Spinal cord (tissue), 10 donors: ENCODE data around the gene SNCAIP. TPM values are rescaled to one million over a fixed set of nuclear protein-coding genes. Genes with fewer than 3 reads are reported as not detected.
A peak's percentile ranks its signal among the peaks of the same experiment; 100 is the strongest.

Experiments
- DNase-seq, 6 donors: peaks; one replicate each; pipeline versions ENCODE4 v3.0.0 to v3.0.0-alpha.2; 2013 to 2015; ENCODE audit warnings: low spot score in 6 of 6, low read depth in 4 of 6
- H3K27ac ChIP-seq: one replicate; pipeline ENCODE4 v1.5.1; 2013; ENCODE audit warnings: low read depth, low read length, control low read depth
- H3K27me3 ChIP-seq: one replicate; pipeline ENCODE4 v1.6.1; 2013; ENCODE audit warnings: low read length; ENCODE audit not compliant: control insufficient read depth, insufficient read depth
- H3K36me3 ChIP-seq: one replicate; pipeline ENCODE4 v1.6.1; 2013; ENCODE audit warnings: low read length; ENCODE audit not compliant: control insufficient read depth, insufficient read depth
- H3K4me1 ChIP-seq: one replicate; pipeline ENCODE4 v1.6.1; 2013; ENCODE audit warnings: low read length; ENCODE audit not compliant: control insufficient read depth, insufficient read depth
- H3K4me3 ChIP-seq: one replicate; pipeline ENCODE4 v1.5.1; 2013; ENCODE audit warnings: low read depth, low read length, control low read depth
- H3K9me3 ChIP-seq: one replicate; pipeline ENCODE4 v1.6.1; 2013; ENCODE audit warnings: low read length; ENCODE audit not compliant: control insufficient read depth, insufficient read depth
- WGBS: methylation state at CpG from one replicate; pipeline ENCODE4 v1.1.5; 2013; ENCODE audit warnings: missing lambda C conversion rate; ENCODE audit not compliant: insufficient coverage; 5-methylcytosine and 5-hydroxymethylcytosine counted together
- polyA plus RNA-seq, 2 donors: library from polyadenylated mRNA; unstranded; fragments of 120-200 nt; gene quantifications; one replicate each; pipeline ENCODE4 v1.2.1, GENCODE V29; 2013; ENCODE audit not compliant: insufficient read length in 2 of 2
- total RNA-seq, 2 donors: library from RNA; depleted of rRNA in 1 of 2; stranded (reverse); fragments of 120-200 nt in 1 of 2; fragments of >200 nt in 1 of 2; gene quantifications; one replicate each; pipeline versions ENCODE4 v1.2.3 to v1.2.4, GENCODE V29; 2013 to 2014
- donor health status: healthy.

The SNCAIP gene
- total and polyA plus RNA-seq, 4 donors = 33.4 to 69.2 (median 39.2) TPM

DNA sequence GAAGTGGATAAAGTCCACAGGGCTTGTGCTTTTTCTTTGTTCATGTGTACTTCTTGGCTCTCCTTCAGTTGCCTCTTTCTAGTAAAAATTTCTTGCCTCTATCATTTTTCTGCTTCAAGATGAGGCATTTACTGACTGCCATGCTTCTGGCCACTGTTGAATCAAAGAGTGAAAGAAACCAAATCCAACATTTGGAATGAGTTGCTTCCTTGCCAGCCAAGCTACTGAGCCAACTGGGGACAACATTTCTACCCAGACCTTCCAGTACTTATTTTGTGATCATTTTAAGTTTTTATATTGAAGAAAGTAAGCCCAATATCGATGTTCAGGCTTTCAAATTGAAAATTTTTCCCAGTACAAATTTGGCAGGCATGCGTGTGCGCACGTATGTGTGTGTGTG is 73.2 kb downstream of the SNCAIP start:
- peak in 1 of 6 donors; percentile 77 for DNase-seq
- H3K4me3 ChIP-seq = no peak overlapping the region
- H3K36me3 ChIP-seq = no peaks in the 10 kb centered on the region
- no peaks in the 10 kb centered on the region for H3K9me3 ChIP-seq
- no CpG with 5 or more reads among the region's 4 CpGs for WGBS
- no peaks in the 10 kb centered on the region for H3K27me3 ChIP-seq
- no peak overlapping the region for H3K27ac ChIP-seq
- H3K4me1 ChIP-seq = peaks cover 13% of the 10 kb centered on the region

DNA sequence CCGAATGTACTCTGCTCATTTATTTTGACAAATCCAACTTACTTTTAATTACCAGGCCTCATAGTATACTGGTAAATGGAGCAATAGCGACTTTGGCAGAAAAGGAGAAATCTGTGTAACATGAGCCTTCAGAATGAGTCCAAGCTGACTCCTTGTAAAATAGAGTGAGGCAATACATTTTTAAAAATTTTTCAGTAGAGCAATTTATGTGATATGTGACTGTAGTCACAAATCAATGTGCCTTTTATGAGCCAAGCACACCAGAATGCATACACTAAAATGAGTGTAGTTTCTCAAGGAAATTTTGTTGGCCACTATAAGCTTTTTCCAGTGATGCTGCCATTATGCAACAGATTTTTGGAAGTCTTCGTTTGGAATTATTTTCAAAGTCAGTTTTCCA is 73.8 kb downstream of the SNCAIP start:
- H3K27ac ChIP-seq = no peak overlapping the region
- H3K4me3 ChIP-seq = no peak overlapping the region
- no peaks in the 10 kb centered on the region for H3K36me3 ChIP-seq
- no CpG with 5 or more reads among the region's 3 CpGs for WGBS
- H3K4me1 ChIP-seq = peaks cover 14% of the 10 kb centered on the region
- H3K27me3 ChIP-seq = no peaks in the 10 kb centered on the region
- no peaks in the 10 kb centered on the region for H3K9me3 ChIP-seq
- DNase-seq = peak in 1 of 6 donors; percentile 71

DNA sequence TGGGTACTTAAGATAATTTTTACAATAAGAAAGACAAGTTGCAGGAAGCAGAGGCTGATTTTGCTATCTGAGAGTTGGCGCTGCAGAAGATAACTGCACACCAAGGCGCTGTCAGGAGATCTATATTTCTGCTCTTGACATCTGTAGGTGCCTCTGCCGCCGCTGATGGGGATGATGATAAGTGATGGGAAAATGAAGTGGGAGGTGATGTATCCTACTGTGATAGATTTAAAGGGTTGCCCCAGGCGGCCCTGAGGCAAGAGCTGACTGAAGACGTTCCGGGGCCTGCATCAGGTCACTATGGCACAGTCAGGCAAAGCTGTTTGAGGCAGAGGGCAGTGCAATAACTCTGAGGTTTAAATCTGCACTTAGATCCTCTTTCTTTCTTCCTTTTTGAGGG is 78.1 kb downstream of the SNCAIP start:
- Histone ChIP-seq H3K4me3 (no peak overlapping the region), H3K4me1 (peaks cover 14% of the 10 kb centered on the region), H3K9me3 (no peaks in the 10 kb centered on the region), H3K27ac (no peak overlapping the region), H3K27me3 (no peaks in the 10 kb centered on the region), H3K36me3 (no peaks in the 10 kb centered on the region)
- 70% methylated on average over 5 of the region's 7 CpGs for WGBS
- DNase-seq = peak in 1 of 6 donors; percentile 67

DNA sequence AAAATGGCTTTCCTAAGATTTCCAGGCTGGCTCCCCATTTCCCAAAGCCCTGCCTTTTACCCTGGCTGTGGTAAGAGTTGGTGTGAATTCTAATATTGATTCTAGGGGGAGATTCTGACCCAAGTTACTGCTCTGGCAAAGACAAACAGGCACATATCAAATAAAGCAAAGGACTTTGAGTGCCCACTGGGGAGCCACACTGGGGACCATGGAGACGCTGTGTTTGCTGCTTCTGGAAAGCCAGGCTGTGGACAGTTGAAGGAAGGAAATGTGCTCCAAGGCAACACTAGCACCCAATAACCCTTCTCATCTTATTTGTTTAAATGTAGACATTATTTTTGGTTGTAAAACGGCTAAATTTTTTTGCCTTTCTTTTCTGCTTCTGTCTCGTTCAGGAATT is 78.7 kb downstream of the SNCAIP start:
- Histone ChIP-seq H3K4me3 (no peak overlapping the region), H3K9me3 (no peaks in the 10 kb centered on the region), H3K36me3 (no peaks in the 10 kb centered on the region), H3K27me3 (no peaks in the 10 kb centered on the region), H3K4me1 (peaks cover 14% of the 10 kb centered on the region), H3K27ac (no peak overlapping the region)
- no CpG with 5 or more reads among the region's 3 CpGs for WGBS
- DNase-seq = peak in 2 of 6 donors; percentile 21 to 35

DNA sequence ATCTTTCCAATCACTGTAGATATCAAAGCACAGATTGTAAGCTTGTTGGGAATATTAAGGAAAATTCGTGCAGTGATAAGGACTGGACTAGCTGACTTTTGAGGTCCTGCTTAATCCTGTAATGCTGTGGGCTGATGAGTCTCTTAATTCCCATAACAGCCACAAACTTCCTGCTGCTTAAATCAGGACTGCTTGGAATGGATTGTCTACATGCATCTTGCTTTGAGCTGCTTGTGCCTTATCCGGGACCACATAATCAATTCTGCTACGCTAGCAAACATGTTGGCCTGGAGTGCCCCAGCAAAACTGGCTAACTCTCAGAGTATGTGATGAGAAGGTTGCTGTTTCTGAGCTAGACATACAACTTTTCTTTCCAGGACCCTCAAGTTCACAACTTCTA is 79.6 kb downstream of the SNCAIP start:
- no peak for DNase-seq
- 93% methylated on average over 2 of the region's 3 CpGs for WGBS
- H3K4me3 ChIP-seq = no peak overlapping the region
- no peak overlapping the region for H3K27ac ChIP-seq
- H3K4me1 ChIP-seq = peaks cover 14% of the 10 kb centered on the region
- H3K36me3 ChIP-seq = no peaks in the 10 kb centered on the region
- no peaks in the 10 kb centered on the region for H3K9me3 ChIP-seq
- H3K27me3 ChIP-seq = no peaks in the 10 kb centered on the region

DNA sequence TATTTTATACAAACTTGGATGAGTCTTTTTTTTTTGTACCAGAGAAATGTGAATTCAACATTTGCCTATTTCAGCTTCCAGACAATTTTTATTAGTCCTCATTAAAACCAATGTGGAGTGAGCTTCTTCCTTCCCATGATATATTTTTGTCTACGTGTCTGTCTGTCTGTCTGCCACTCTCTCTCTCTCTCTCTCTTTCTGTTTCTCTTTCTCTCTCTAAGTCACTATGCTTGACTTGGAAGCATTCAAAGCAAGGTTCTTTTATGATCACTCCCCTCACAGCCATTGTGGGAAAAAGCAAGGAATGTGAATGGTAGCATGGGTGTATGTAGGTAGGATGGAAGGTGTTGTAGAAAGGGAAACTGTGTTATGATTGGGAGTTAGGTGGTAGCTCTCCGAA is 80.2 kb downstream of the SNCAIP start:
- H3K36me3 ChIP-seq = no peaks in the 10 kb centered on the region
- no peaks in the 10 kb centered on the region for H3K27me3 ChIP-seq
- no peak overlapping the region for H3K27ac ChIP-seq
- 100% methylated on average over 1 of the region's 2 CpGs for WGBS
- no peaks in the 10 kb centered on the region for H3K9me3 ChIP-seq
- no peak overlapping the region for H3K4me3 ChIP-seq
- no peak for DNase-seq
- peaks cover 14% of the 10 kb centered on the region for H3K4me1 ChIP-seq

DNA sequence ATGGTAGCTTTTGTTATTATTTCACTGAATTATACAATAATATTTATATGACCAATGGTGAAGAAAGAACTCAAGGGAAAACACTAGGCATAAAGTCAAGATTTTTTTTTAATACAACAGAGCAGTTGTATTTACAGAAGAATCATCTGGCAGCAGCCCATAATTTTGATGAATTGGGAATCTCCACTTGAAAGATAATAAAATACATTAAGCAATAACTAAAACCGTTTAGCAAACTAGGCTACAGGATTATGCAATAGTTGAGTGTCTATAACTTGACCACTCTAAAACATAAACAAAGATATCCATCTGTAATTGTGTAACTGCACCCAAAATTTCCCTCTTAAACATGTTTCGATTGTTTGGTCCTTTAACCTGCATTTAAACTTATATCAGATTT is 80.8 kb downstream of the SNCAIP start:
- Histone ChIP-seq H3K9me3 (no peaks in the 10 kb centered on the region), H3K4me1 (peaks cover 13% of the 10 kb centered on the region), H3K4me3 (no peak overlapping the region), H3K36me3 (no peaks in the 10 kb centered on the region), H3K27ac (no peak overlapping the region), H3K27me3 (no peaks in the 10 kb centered on the region)
- no peak for DNase-seq
- no CpG with 5 or more reads among the region's 2 CpGs for WGBS

DNA sequence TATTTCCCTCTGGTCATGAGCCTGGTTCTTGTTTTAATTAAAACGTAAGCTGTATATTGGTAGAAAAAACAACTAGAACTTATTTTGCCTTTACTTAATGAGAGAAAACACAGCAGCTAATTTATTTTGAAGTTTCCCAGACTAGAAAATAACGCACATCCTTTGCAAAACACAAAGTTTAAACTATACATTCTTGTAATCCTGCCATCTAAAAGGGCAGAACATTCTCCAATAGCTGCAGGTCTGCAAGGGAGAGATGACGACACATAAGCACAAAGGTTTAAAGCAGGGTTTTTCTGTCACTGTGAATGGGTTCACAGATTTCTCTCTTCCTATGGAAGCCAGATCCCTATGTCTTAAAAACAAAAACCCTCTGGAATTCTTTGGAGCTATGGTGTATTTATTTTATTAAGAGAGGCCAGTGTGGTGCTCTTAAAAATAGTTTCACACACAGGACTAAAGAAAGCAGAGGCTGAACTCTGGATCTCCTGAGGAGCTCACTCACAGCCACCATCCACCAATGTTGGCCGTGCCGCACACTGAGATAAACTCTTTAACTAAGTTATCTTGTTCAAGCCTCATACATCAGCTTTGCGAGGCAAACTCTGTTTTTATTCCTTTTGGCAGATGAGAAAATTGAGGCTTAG is 82.4 kb downstream of the SNCAIP start:
- H3K27me3 ChIP-seq = no peaks in the 10 kb centered on the region
- no peaks in the 10 kb centered on the region for H3K9me3 ChIP-seq
- DNase-seq = no peak
- peaks cover 3% of the 10 kb centered on the region for H3K4me1 ChIP-seq
- 51% methylated on average over 4 of the region's 6 CpGs for WGBS
- H3K4me3 ChIP-seq = no peak overlapping the region
- H3K27ac ChIP-seq = no peak overlapping the region
- H3K36me3 ChIP-seq = no peaks in the 10 kb centered on the region

DNA sequence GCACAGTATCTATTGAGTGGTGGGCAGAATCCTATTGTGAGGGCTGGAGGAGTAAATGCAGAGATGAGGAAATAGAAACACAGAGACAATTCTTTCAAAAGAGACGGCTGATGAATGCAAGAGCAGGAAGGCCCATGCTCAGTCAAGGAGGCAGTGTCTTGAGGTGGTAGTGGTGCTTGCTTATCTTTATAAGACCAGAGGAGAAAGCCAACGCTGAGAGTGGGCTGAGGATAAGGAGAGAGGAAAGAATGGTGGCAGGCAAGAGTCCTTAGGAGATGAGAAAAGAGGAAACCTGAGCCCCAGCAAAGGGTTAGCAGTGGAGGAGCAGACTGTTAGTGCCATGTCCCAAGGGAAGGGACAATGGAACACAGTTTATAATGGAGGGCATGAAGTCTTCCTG is 86.0 kb downstream of the SNCAIP start:
- no peak overlapping the region for H3K4me3 ChIP-seq
- WGBS = 64% methylated on average over 2 of the region's 2 CpGs

DNA sequence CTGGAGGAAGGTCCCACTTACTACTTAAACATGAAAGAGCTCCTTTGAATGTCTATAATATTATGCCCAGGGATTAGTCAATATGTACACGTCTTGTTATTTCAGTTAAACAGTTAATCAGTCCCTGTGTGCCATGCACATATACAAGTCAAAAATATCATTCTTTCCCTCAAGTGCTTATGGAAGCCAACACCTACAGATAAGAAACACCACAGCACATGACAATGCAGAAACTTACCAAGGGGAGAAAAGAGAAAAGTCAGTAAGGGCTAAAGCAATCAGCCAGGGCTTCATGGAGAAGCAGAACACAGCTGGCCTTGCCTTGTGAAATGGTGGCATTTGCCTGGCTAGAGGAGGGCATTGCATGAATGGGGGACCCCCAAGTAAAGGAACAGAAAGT is 88.3 kb downstream of the SNCAIP start:
- no peaks in the 10 kb centered on the region for H3K27me3 ChIP-seq
- no peaks in the 10 kb centered on the region for H3K9me3 ChIP-seq
- H3K36me3 ChIP-seq = no peaks in the 10 kb centered on the region
- H3K4me3 ChIP-seq = no peak overlapping the region
- no peak overlapping the region for H3K27ac ChIP-seq
- peaks cover 2% of the 10 kb centered on the region for H3K4me1 ChIP-seq
- DNase-seq = no peak
- no CpG with 5 or more reads among the region's 1 CpG for WGBS

More for the DNA sequence above, 86.0 kb downstream of the SNCAIP start:
- no peak for DNase-seq
- H3K4me1 ChIP-seq = peaks cover 2% of the 10 kb centered on the region
- no peaks in the 10 kb centered on the region for H3K27me3 ChIP-seq
- no peaks in the 10 kb centered on the region for H3K9me3 ChIP-seq
- no peaks in the 10 kb centered on the region for H3K36me3 ChIP-seq
- no peak overlapping the region for H3K27ac ChIP-seq
